GM19455 (cell line): ENCODE data around the gene TEAD1.

ENCODE experiments used
- ATAC-seq: cut with Tn5 transposase; IDR thresholded peaks from one replicate; pipeline ENCODE4 v1.9.1; 2021; ENCODE audit not compliant: unreplicated experiment

Gene TEAD1

GRCh38 chr11:12731841-12732336 lies 57.7 kb downstream of the TEAD1 start:
- no peak for ATAC-seq

- no peak for ATAC-seq
Measured at GRCh38 chr11:12733091-12733490, 58.9 kb downstream of the TEAD1 start.

- ATAC-seq, result no peak
Measured at GRCh38 chr11:12734625-12735024, 60.4 kb downstream of the TEAD1 start.

- ATAC-seq, result no peak
Measured at GRCh38 chr11:12735262-12735661, 61.0 kb downstream of the TEAD1 start.

GRCh38 chr11:12737024-12737423 lies 62.8 kb downstream of the TEAD1 start:
- no peak for ATAC-seq

GRCh38 chr11:12741671-12742216 lies 67.5 kb downstream of the TEAD1 start:
- ATAC-seq, result no peak

- ATAC-seq, result no peak
Measured at GRCh38 chr11:12743834-12744449, 69.7 kb downstream of the TEAD1 start.

GRCh38 chr11:12744826-12745502 lies 70.7 kb downstream of the TEAD1 start:
- ATAC-seq, result no peak

- no peak for ATAC-seq
Measured at GRCh38 chr11:12745787-12746186, 71.6 kb downstream of the TEAD1 start.

- no peak for ATAC-seq
Measured at GRCh38 chr11:12746593-12747097, 72.4 kb downstream of the TEAD1 start.

- ATAC-seq, result no peak
Measured at GRCh38 chr11:12748561-12748960, 74.3 kb downstream of the TEAD1 start.

- ATAC-seq, result no peak
Measured at GRCh38 chr11:12749442-12749841, 75.2 kb downstream of the TEAD1 start.

- ATAC-seq, result no peak
Measured at GRCh38 chr11:12750181-12750580, 76.0 kb downstream of the TEAD1 start.

GRCh38 chr11:12752868-12753524 lies 78.8 kb downstream of the TEAD1 start:
- ATAC-seq, result no peak

- ATAC-seq, result no peak
Measured at GRCh38 chr11:12754021-12754420, 79.8 kb downstream of the TEAD1 start.

GRCh38 chr11:12754582-12755234 lies 80.5 kb downstream of the TEAD1 start:
- no peak for ATAC-seq

- no peak for ATAC-seq
Measured at GRCh38 chr11:12755510-12756453, 81.6 kb downstream of the TEAD1 start.

GRCh38 chr11:12756454-12756806 lies 82.2 kb downstream of the TEAD1 start:
- no peak for ATAC-seq

- ATAC-seq, result no peak
Measured at GRCh38 chr11:12756867-12757266, 82.6 kb downstream of the TEAD1 start.

GRCh38 chr11:12757416-12757815 lies 83.2 kb downstream of the TEAD1 start:
- no peak for ATAC-seq
